Astrocyte (in vitro differentiated cells and primary cell): Measurements from ENCODE around the gene FCRLB.

Experiments
- CTCF ChIP-seq: IDR thresholded peaks from 2 replicates; pipeline ENCODE4 v1.5.1; 2011; ENCODE audit warnings: low read depth, mild to moderate bottlenecking, inconsistent platforms, low read length, moderate library complexity; ENCODE audit not compliant: insufficient read depth
- EZH2 ChIP-seq: IDR thresholded peaks from 2 replicates; pipeline ENCODE4 v1.6.1; 2012; ENCODE audit warnings: mild to moderate bottlenecking, low read length, inconsistent platforms; ENCODE audit not compliant: insufficient read depth

- no peak for TF ChIP-seq EZH2
- no peak for TF ChIP-seq CTCF
These were observed 29.5 kb upstream of the FCRLB start for GRCh38 chr1:161691846-161692245.
